Neural cell (in vitro differentiated cells): ENCODE measurements around the gene SEMA3F. TPM values are rescaled to one million over a fixed set of nuclear protein-coding genes. Genes with fewer than 3 reads are reported as not detected.

Experiments used
- H2AFZ ChIP-seq: fragments of 200-600, 300-800 bp; sonication (generic), shearing (Covaris generic); 2 replicates; pipeline ENCODE4 v1.6.0; 2014; ENCODE audit warnings: low read depth, mild to moderate bottlenecking, antibody characterized with exemption, low read length, moderate library complexity
- H3F3A ChIP-seq: fragments of 200-600 bp; shearing (Covaris generic); 2 replicates; pipeline ENCODE4 v1.6.1; 2016; ENCODE audit warnings: mild to moderate bottlenecking, moderate library complexity, mixed read lengths, antibody characterized with exemption, low read length; ENCODE audit not compliant: insufficient read depth, poor library complexity, severe bottlenecking
- H3K27ac ChIP-seq: fragments of 200-600, 300-800 bp; sonication (generic), shearing (Covaris generic); 2 replicates; pipeline ENCODE4 v1.5.1; 2014; ENCODE audit warnings: mild to moderate bottlenecking, low read length, moderate library complexity
- H3K27me3 ChIP-seq: fragments of 300-800, 200-600 bp; sonication (generic), shearing (Covaris generic); 2 replicates; pipeline ENCODE4 v1.6.0; 2014; ENCODE audit warnings: mild to moderate bottlenecking, low read depth, low read length, moderate library complexity; ENCODE audit not compliant: insufficient read depth
- H3K36me3 ChIP-seq: fragments of 300-800, 200-600 bp; sonication (generic), shearing (Covaris generic); 2 replicates; pipeline ENCODE4 v1.5.1; 2014; ENCODE audit warnings: mild to moderate bottlenecking, antibody characterized with exemption, low read length, moderate library complexity; ENCODE audit not compliant: insufficient read depth
- H3K4me2 ChIP-seq: fragments of 300-800, 200-600 bp; sonication (generic), shearing (Covaris generic); 2 replicates; pipeline ENCODE4 v1.6.0; 2014; ENCODE audit warnings: mild to moderate bottlenecking, low read length
- H3K4me3 ChIP-seq: fragments of 300-800, 200-600 bp; sonication (generic), shearing (Covaris generic); 2 replicates; pipeline ENCODE4 v1.5.1; 2014; ENCODE audit warnings: mild to moderate bottlenecking, low read length, moderate library complexity
- H3K79me2 ChIP-seq: fragments of 200-600 bp; shearing (Covaris generic); replicated peaks from 2 replicates; pipeline ENCODE4 v1.6.0; 2014; ENCODE audit warnings: mild to moderate bottlenecking, low read length, moderate library complexity; ENCODE audit not compliant: insufficient read depth
- H3K9ac ChIP-seq: fragments of 300-800, 200-600 bp; sonication (generic), shearing (Covaris generic); 2 replicates; pipeline ENCODE4 v1.6.1; 2016; ENCODE audit warnings: mild to moderate bottlenecking, low read length, mixed read lengths
- H3K9me2 ChIP-seq: fragments of 200-600 bp; shearing (Covaris generic); 2 replicates; pipeline ENCODE4 v1.6.1; 2016; ENCODE audit warnings: mild to moderate bottlenecking, low read length, mixed read lengths; ENCODE audit not compliant: insufficient read depth
- H3K9me3 ChIP-seq: fragments of 200-600, 300-800 bp; sonication (generic), shearing (Covaris generic); 2 replicates; pipeline ENCODE4 v1.6.1; 2016; ENCODE audit warnings: mild to moderate bottlenecking, mixed run types, low read length, moderate library complexity, mixed read lengths
- H4K20me1 ChIP-seq: fragments of 200-600 bp; shearing (Covaris generic); 2 replicates; pipeline ENCODE4 v1.6.1; 2016; ENCODE audit warnings: mild to moderate bottlenecking, mixed run types; ENCODE audit not compliant: insufficient read depth
- EP300 ChIP-seq: fragments of 450-650 bp; conservative IDR thresholded peaks from 2 replicates; pipeline ENCODE4 v1.6.1; 2014; ENCODE audit warnings: antibody characterized with exemption, mild to moderate bottlenecking, moderate library complexity; ENCODE audit not compliant: poor library complexity, severe bottlenecking
- EZH2 ChIP-seq: fragments of 200-600, 300-800 bp; shearing (Covaris generic), sonication (generic); IDR thresholded peaks from 2 replicates; pipeline ENCODE4 v1.6.1; 2014; ENCODE audit warnings: antibody characterized with exemption, low read length, borderline replicate concordance, mild to moderate bottlenecking; ENCODE audit not compliant: insufficient read depth, poor library complexity, severe bottlenecking
- MXI1 ChIP-seq: fragments of 450-650 bp; conservative IDR thresholded peaks from 2 replicates; pipeline ENCODE4 v1.6.1; 2014; ENCODE audit warnings: antibody characterized with exemption, mild to moderate bottlenecking; ENCODE audit not compliant: poor library complexity, severe bottlenecking
- POLR2AphosphoS5 ChIP-seq: IDR thresholded peaks from 2 replicates; pipeline ENCODE4 v1.6.1; 2012
- RAD21 ChIP-seq: fragments of 450-650 bp; conservative IDR thresholded peaks from 2 replicates; pipeline ENCODE4 v1.6.1; 2014; ENCODE audit warnings: antibody characterized with exemption, mild to moderate bottlenecking, moderate library complexity
- SMC3 ChIP-seq: fragments of 450-650 bp; conservative IDR thresholded peaks from 2 replicates; pipeline ENCODE4 v1.6.1; 2014; ENCODE audit warnings: antibody characterized with exemption, mild to moderate bottlenecking, moderate library complexity; ENCODE audit not compliant: poor library complexity
- TAF1 ChIP-seq: IDR thresholded peaks from 2 replicates; pipeline ENCODE4 v1.6.1; 2012; ENCODE audit warnings: low read depth
- polyA plus RNA-seq: library from polyadenylated mRNA; depleted of rRNA; stranded (reverse); fragments of >200 nt; gene quantifications from 2 replicates; pipeline ENCODE4 v1.2.3, GENCODE V29; 2014
- TF ChIP-seq, protein P1 (sequence below): IDR thresholded peaks from 2 replicates; pipeline ENCODE4 v1.6.1; 2012; ENCODE audit warnings: borderline replicate concordance
- TF ChIP-seq, protein P2 (sequence below): fragments of 450-650 bp; IDR thresholded peaks from 2 replicates; pipeline ENCODE4 v1.5.1; 2014; ENCODE audit warnings: antibody characterized with exemption, mild to moderate bottlenecking, moderate library complexity; ENCODE audit not compliant: poor library complexity, severe bottlenecking

The SEMA3F gene
- polyA plus RNA-seq, 1 donor from 2014 or later, result 17.0 TPM

DNA sequence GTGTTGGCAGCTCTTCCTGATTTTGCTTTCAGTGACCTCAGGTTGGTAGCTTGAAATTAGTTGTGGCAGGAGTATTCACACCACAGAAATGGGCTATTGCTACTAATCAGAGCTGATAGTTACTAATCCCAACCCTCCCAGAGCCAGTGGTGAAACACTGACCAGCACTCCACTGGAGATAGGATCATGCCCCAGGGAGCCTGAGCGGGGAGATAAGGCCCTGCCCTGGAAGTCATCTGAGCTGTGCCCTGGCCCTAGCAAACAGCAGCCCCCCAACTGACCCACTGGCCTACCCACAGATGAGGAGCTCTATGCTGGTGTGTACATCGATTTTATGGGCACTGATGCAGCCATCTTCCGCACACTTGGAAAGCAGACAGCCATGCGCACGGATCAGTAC lies 26.9 kb downstream of the SEMA3F start:
- no peaks in the 10 kb centered on the region for H3K9me3 ChIP-seq
- peaks cover 6% of the 10 kb centered on the region for H3K36me3 ChIP-seq
- no peak for TF ChIP-seq SMC3
- no peak for TF ChIP-seq MXI1
- no peak for TF ChIP-seq POLR2AphosphoS5
- TF ChIP-seq EP300, result no peak
- no peak for TF ChIP-seq RAD21
- TF ChIP-seq, protein P1, sequence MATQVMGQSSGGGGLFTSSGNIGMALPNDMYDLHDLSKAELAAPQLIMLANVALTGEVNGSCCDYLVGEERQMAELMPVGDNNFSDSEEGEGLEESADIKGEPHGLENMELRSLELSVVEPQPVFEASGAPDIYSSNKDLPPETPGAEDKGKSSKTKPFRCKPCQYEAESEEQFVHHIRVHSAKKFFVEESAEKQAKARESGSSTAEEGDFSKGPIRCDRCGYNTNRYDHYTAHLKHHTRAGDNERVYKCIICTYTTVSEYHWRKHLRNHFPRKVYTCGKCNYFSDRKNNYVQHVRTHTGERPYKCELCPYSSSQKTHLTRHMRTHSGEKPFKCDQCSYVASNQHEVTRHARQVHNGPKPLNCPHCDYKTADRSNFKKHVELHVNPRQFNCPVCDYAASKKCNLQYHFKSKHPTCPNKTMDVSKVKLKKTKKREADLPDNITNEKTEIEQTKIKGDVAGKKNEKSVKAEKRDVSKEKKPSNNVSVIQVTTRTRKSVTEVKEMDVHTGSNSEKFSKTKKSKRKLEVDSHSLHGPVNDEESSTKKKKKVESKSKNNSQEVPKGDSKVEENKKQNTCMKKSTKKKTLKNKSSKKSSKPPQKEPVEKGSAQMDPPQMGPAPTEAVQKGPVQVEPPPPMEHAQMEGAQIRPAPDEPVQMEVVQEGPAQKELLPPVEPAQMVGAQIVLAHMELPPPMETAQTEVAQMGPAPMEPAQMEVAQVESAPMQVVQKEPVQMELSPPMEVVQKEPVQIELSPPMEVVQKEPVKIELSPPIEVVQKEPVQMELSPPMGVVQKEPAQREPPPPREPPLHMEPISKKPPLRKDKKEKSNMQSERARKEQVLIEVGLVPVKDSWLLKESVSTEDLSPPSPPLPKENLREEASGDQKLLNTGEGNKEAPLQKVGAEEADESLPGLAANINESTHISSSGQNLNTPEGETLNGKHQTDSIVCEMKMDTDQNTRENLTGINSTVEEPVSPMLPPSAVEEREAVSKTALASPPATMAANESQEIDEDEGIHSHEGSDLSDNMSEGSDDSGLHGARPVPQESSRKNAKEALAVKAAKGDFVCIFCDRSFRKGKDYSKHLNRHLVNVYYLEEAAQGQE, result no peak
- no peak for TF ChIP-seq TAF1
- TF ChIP-seq, protein P2, sequence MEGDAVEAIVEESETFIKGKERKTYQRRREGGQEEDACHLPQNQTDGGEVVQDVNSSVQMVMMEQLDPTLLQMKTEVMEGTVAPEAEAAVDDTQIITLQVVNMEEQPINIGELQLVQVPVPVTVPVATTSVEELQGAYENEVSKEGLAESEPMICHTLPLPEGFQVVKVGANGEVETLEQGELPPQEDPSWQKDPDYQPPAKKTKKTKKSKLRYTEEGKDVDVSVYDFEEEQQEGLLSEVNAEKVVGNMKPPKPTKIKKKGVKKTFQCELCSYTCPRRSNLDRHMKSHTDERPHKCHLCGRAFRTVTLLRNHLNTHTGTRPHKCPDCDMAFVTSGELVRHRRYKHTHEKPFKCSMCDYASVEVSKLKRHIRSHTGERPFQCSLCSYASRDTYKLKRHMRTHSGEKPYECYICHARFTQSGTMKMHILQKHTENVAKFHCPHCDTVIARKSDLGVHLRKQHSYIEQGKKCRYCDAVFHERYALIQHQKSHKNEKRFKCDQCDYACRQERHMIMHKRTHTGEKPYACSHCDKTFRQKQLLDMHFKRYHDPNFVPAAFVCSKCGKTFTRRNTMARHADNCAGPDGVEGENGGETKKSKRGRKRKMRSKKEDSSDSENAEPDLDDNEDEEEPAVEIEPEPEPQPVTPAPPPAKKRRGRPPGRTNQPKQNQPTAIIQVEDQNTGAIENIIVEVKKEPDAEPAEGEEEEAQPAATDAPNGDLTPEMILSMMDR, result no peak
- no peak for TF ChIP-seq EZH2
- no peaks in the 10 kb centered on the region for H3F3A ChIP-seq
- H3K9me2 ChIP-seq, result no peaks in the 10 kb centered on the region
- no peak overlapping the region for H3K4me3 ChIP-seq
- no peaks in the 10 kb centered on the region for H3K27me3 ChIP-seq
- no peak overlapping the region for H3K4me2 ChIP-seq
- H3K9ac ChIP-seq, result no peak overlapping the region
- H3K79me2 ChIP-seq, result no peaks in the 10 kb centered on the region
- H4K20me1 ChIP-seq, result no peaks in the 10 kb centered on the region
- no peak overlapping the region for H3K27ac ChIP-seq
- H2AFZ ChIP-seq, result no peak overlapping the region

DNA sequence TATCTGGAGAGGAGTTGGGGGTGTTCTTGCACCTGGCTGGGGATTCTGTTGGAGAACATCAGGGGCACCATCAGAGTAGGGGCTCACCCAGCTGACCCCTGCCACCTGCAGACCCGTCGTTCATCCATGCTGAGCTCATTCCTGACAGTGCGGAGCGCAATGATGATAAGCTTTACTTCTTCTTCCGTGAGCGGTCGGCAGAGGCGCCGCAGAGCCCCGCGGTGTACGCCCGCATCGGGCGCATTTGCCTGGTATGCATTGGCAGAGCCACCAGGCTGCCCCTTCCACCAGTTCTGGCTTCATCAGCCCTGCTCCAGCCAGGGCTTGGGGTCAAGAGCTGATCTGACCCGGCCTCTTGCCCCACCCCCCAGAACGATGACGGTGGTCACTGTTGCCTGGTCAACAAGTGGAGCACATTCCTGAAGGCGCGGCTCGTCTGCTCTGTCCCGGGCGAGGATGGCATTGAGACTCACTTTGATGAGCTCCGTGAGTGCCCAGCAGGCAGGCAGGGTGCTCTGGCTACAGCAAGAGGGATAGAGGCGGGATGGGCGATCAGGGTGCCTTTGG lies 27.5 kb downstream of the SEMA3F start:
- Histone ChIP-seq H3K79me2 (no peaks in the 10 kb centered on the region), H3K27ac (no peak overlapping the region), H3K36me3 (peaks cover 6% of the 10 kb centered on the region), H3F3A (no peaks in the 10 kb centered on the region), H3K9me2 (no peaks in the 10 kb centered on the region), H3K4me3 (no peak overlapping the region), H3K27me3 (no peaks in the 10 kb centered on the region), H3K9me3 (no peaks in the 10 kb centered on the region), H2AFZ (no peak overlapping the region), H4K20me1 (no peaks in the 10 kb centered on the region), H3K9ac (no peak overlapping the region), H3K4me2 (no peak overlapping the region)
- TF ChIP-seq, protein P1, result no peak
- TF ChIP-seq, protein P2, result no peak
- no peak for TF ChIP-seq POLR2AphosphoS5
- TF ChIP-seq EZH2, result no peak
- TF ChIP-seq SMC3, result no peak
- no peak for TF ChIP-seq RAD21
- no peak for TF ChIP-seq MXI1
- TF ChIP-seq EP300, result no peak
- no peak for TF ChIP-seq TAF1
